Measurements from ENCODE around the gene EXD3.
"Not testable (repeated sequence)": the region's sequence is repeated elsewhere in the genome, so short reads cannot be mapped to it uniquely, and the experiment has no call there.

The EXD3 gene

DNA sequence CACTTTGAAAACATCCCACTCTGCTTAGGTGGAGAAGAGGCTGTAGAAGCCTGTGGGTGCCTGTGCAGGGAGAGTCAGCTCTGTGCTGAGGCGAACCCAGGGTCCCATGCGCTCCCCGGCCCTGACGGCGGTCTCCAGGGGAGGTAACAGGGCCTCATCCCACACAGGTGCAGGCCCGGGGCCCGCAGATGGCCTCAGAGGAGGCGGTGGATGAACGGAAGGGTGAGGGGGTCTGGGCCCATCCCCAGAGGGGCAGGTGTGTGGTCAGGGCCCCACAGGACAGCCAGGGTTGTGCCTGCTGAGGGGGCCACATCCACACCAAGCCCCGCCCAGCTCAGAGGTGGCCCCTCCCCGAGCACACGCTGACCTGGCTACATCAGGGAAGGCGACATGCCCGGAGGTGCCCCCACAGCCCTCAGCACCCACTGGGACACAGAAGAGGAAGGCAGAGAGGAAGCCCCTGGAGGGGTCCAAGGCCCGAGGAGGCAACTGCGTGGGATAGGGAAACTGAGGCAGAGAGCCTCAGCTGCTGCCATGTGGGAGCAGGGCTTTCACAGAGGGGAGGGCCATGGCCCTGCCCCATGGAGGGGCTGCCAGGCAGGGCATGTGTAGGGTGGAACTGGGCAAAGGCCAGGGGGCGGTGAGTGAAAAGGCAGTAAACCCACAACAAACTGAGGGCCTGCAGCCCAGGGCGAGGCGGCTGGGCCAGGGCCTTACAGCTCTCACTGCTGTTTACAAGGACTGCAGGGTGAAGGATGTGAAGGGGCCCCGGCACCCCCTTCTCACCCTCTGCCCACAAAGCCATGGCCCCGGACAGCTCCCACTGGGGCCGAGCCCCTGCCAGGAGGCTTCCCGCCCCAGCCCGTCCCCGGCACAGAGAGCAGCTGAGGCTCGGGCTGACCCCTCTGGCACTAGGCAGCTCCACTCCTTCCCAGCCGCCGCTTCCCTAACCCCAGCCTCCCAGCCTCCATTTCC lies 29.5 kb downstream of the EXD3 start:
- DNase-seq (ENCODE audit: low spot score), result no peak

- no peak for DNase-seq (ENCODE audit: low spot score)
Observed at GRCh38 chr9:137392232-137393007, 30.5 kb downstream of the EXD3 start.

GRCh38 chr9:137391411-137391754 lies 31.6 kb downstream of the EXD3 start:
- peak; percentile 42 for DNase-seq (ENCODE audit: low spot score)

DNA sequence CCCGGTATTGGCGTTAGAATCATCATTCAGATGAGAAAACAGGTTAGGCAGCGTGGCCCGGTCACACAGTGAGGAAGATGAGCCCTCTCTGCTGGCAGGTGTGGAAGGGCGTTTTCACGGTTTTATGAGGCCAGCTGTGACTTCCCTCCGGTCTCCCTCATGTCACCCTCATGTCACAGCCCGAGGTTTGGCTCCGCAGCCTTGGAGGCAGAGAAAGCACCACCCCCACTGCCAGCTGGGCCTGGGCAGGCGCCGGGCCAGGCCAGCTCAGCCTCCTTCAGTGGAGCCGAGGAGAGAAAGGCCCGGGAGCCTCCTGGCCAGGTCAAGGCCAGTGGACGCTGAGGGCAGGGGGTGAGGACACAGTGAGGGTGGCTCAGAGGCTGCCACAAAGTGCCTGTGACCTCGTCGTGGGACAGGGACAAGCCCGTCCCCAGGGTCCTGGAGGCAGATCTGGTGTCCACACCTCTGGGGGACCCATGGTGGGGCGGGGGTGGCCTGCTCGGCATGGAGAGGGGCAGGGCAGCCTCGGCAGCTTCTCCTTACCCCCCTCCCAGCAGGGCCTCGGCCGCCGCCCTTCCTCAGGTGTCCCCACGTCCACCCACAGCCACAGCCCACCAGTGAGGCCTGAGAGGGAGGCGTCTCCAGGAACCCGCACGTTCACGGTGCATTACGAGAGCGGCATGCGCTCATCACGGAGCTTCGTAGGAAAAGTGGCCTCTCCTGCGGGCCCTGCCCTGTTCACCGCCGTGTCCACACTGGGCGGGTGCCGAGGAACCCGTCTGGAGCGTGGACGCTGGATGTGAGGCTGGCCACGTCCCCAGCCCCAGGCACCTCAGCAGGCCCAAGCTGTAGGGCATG lies 32.2 kb downstream of the EXD3 start:
- DNase-seq (ENCODE audit: low spot score), result peak; percentile 36

DNA sequence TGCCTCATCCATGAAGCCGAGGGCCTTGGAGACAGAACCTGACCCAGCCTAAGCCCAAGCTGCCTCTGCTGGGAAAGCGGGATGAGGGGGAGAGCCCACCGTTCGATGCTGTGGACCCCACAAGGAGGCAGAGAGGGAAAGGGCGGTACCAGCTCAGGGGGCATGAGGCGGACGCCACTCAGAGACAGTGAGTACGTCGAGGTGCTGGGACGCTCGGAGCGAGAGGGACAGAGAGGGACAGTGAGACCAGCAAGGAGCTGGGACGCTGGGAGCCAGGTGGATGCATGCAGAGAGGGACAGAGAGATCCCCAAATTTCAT lies 33.6 kb downstream of the EXD3 start:
- no peak for DNase-seq (ENCODE audit: low spot score)

- no peak for DNase-seq (ENCODE audit: low spot score)
Observed at GRCh38 chr9:137388589-137389427, 34.2 kb downstream of the EXD3 start.

GRCh38 chr9:137387891-137388560 lies 34.9 kb downstream of the EXD3 start:
- DNase-seq (ENCODE audit: low spot score), result no peak

GRCh38 chr9:137387114-137387890 lies 35.7 kb downstream of the EXD3 start:
- no peak for DNase-seq (ENCODE audit: low spot score)

- not testable (repeated sequence) for DNase-seq (ENCODE audit: low spot score)
Observed at GRCh38 chr9:137386507-137387113, 36.4 kb downstream of the EXD3 start.

DNA sequence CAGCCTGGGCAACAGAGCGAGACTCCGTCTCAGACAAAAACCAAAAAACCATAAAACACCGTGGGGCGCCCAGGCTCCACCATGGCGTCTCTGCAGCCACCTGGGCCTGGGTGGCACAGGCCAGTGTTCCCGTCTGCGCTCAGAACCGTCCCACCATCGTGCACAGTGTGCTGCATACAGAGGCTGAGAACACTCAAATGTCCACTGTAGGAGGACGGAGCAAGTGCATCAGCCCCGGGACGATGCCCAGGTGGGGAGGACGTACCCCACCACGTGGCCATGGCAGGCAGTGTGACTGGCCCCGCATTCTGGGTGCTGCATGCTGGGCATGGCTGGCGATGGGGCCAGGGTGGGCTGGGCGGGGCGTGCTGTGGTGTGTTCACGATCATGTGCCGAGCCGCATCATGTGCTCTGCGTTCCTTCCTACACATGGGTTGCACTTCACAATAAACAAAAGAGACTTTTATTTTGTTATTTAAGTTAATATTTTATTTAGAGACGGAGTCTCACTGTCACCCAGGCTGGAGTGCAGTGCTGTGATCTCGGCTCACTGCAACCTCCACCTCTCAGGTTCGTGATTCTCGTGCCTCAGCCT lies 37.8 kb downstream of the EXD3 start:
- DNase-seq (ENCODE audit: low spot score), result no peak

GRCh38 chr9:137383784-137384756 lies 38.9 kb downstream of the EXD3 start:
- DNase-seq (ENCODE audit: low spot score), result no peak

DNA sequence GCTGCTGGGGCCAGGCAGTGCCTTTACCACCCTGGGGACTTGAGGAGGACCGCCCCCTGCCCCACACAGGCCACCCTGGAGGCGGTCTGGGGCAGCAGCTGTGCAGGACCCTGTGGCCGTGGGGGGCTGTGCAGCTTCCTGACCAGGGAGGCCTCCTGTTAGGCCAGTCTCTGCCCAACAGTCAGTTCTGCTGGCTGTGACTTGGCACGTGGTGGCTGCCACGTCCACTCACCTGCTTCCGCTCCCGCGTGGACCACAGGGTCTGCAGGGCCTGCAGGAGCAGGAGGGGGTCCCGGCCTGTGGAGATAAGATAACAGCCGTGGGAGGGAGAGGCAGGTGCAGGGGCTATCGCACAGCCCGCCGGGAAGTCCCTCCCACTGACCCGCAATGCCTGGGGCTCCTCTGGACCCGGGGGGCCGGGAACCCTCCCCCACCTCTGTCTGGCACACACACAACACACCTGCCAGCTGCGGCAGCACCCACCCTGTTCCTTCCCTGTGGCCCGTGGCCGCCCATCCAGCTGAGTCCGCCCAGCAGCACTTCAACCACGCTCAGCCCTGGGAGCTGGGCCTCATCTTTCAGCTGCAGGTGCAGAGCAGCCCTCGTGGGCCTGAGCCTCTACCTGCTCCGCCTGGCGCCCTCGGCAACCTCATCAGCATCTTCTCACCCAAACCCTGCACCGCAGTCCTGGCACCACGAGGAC lies 39.7 kb downstream of the EXD3 start:
- no peak for DNase-seq (ENCODE audit: low spot score)

GRCh38 chr9:137382444-137383080 lies 40.4 kb downstream of the EXD3 start:
- DNase-seq (ENCODE audit: low spot score), result no peak

- DNase-seq (ENCODE audit: low spot score), result no peak
Observed at GRCh38 chr9:137381501-137382443, 41.2 kb downstream of the EXD3 start.

DNA sequence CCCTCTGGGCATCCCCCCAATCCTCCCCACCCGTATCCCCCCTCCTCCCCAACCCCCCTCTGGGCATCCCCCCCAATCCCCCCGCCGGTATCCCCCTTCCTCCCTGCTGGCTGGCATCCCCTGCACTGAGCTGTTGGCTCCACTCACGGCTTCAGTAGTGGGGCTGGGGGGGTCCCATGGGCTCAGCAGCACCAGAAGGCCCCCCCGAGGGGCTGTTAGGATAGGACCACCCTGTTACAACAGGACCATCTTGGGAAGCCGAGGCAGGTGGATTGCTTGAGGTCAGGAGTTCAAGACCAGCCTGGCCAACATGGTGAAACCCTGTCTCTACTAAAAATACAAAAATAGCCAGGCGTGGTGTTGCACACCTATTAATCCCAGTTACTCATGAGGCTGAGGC lies 42.4 kb downstream of the EXD3 start:
- no peak for DNase-seq (ENCODE audit: low spot score)

- DNase-seq (ENCODE audit: low spot score), result no peak
Observed at GRCh38 chr9:137380171-137380570, 42.8 kb downstream of the EXD3 start.
